ENCODE measurements around the gene MAD1L1. TPM values are rescaled to one million over a fixed set of nuclear protein-coding genes. Genes with fewer than 3 reads are reported as not detected.
"Not testable (repeated sequence)": the region's sequence is repeated elsewhere in the genome, so short reads cannot be mapped to it uniquely, and the experiment has no call there.

Gene MAD1L1
- total RNA-seq, 2 experiments from 2014 or later = 157 to 160 TPM

DNA sequence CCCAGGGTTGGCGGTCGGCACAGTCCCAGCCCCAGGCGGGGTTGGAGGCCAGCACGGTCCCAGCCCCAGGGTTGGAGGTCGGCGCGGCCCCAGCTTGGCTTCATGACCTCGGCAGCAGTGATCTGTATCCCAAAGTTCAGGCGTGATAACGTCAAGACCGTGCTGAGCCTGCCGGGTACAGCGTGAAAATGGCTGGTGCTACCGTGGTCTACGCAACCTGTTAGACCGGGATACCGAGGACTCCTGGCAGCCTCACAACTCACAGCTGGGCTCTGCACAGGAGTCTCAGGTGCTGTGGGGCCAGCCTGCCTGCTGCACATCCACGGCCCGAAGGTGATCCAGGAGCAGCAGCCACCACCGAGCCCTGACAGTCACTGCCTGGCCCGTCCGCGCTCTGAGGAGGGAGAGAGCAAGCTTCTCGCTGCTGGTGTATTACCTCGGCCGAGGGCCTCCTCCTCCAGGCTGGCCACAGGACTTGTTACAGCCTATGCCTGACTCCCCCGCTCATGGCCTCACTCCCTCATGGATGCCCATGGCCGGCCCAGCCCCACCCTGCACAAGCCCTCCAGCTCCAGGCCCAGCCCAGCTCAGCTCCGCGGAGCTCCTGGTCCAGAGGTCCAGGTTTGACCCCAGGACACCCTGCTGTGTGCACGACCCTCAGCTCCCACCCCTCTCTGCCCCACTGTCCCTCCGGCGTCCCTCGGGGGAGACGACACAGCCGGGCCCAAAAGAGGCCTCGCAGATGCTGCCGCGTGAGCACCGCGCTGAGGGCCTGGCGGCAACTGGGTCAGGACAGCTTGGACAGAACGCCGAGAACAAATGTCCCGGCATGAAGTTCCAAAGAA, 406.6 kb downstream of the MAD1L1 start:
- no peaks in the 10 kb centered on the region for H3K27me3 ChIP-seq (ENCODE audit: control insufficient read depth in 1 of 2, insufficient read depth in 2 of 2, low read length in 2 of 2)
- peaks cover 44% of the 10 kb centered on the region for H3K36me3 Mint-ChIP-seq (ENCODE audit: low read depth)
- CTCF ChIA-PET = no interaction called here
- intact Hi-C loops (cut with DNase I, micrococcal nuclease) = no loop called here
- H3K4me3 ChIP-seq (ENCODE audit: low read length) = no peak overlapping the region
- TF ChIP-seq, protein P1, sequence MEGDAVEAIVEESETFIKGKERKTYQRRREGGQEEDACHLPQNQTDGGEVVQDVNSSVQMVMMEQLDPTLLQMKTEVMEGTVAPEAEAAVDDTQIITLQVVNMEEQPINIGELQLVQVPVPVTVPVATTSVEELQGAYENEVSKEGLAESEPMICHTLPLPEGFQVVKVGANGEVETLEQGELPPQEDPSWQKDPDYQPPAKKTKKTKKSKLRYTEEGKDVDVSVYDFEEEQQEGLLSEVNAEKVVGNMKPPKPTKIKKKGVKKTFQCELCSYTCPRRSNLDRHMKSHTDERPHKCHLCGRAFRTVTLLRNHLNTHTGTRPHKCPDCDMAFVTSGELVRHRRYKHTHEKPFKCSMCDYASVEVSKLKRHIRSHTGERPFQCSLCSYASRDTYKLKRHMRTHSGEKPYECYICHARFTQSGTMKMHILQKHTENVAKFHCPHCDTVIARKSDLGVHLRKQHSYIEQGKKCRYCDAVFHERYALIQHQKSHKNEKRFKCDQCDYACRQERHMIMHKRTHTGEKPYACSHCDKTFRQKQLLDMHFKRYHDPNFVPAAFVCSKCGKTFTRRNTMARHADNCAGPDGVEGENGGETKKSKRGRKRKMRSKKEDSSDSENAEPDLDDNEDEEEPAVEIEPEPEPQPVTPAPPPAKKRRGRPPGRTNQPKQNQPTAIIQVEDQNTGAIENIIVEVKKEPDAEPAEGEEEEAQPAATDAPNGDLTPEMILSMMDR (IDR thresholded peaks at IDR 0.05) = no peak
- H3K4me1 Mint-ChIP-seq (ENCODE audit: low read depth) = peaks cover 44% of the 10 kb centered on the region
- H3K27me3 Mint-ChIP-seq = no peaks in the 10 kb centered on the region
- H3K36me3 ChIP-seq (ENCODE audit: insufficient read depth, low read length) = no peaks in the 10 kb centered on the region
- H3K9me3 ChIP-seq (ENCODE audit: control insufficient read depth in 1 of 2, insufficient read depth in 1 of 2, low read length in 2 of 2) = peaks cover 0 to 6% of the 10 kb centered on the region in 2 experiments
- H3K9me3 Mint-ChIP-seq = no peaks in the 10 kb centered on the region
- no peak overlapping the region for H3K4me3 Mint-ChIP-seq
- DNase-seq = peak in 2 of 14 experiments; percentile 16 to 31
- H3K4me1 ChIP-seq (ENCODE audit: insufficient read depth, low read length) = peaks cover 27% of the 10 kb centered on the region
- no peak for ATAC-seq (ENCODE audit: poor library complexity)
- POLR2A ChIA-PET = no interaction called here
- H3K27ac Mint-ChIP-seq = no peak overlapping the region
- no peak overlapping the region for H3K27ac ChIP-seq (ENCODE audit: low read depth in 1 of 2, low read length in 2 of 2)

- H3K9me3 Mint-ChIP-seq; H3K9me3 ChIP-seq (ENCODE audit: control insufficient read depth in 1 of 2, insufficient read depth in 1 of 2, low read length in 2 of 2); H3K27ac ChIP-seq (ENCODE audit: low read depth in 1 of 2, low read length in 2 of 2); H3K36me3 ChIP-seq (ENCODE audit: insufficient read depth, low read length); H3K4me3 ChIP-seq (ENCODE audit: low read length); CTCF ChIA-PET; ATAC-seq (ENCODE audit: poor library complexity); H3K27me3 ChIP-seq (ENCODE audit: control insufficient read depth in 1 of 2, insufficient read depth in 2 of 2, low read length in 2 of 2); H3K27me3 Mint-ChIP-seq; intact Hi-C loops (cut with DNase I, micrococcal nuclease); H3K27ac Mint-ChIP-seq; H3K4me3 Mint-ChIP-seq; POLR2A ChIA-PET: not testable (repeated sequence)
- peak in 1 of 14 experiments; percentile 19 for DNase-seq
- Mint-ChIP-seq H3K36me3 (ENCODE audit: low read depth) (peaks cover 40% of the 10 kb centered on the region), H3K4me1 (ENCODE audit: low read depth) (peaks cover 45% of the 10 kb centered on the region)
- peaks cover 27% of the 10 kb centered on the region for H3K4me1 ChIP-seq (ENCODE audit: insufficient read depth, low read length)
These were observed 407.2 kb downstream of the MAD1L1 start for GRCh38 chr7:1825647-1825896.

- CTCF ChIA-PET; intact Hi-C loops (cut with DNase I, micrococcal nuclease); DNase-seq; ATAC-seq (ENCODE audit: poor library complexity); H3K27me3 ChIP-seq (ENCODE audit: control insufficient read depth in 1 of 2, insufficient read depth in 2 of 2, low read length in 2 of 2); H3K4me3 ChIP-seq (ENCODE audit: low read length); H3K36me3 ChIP-seq (ENCODE audit: insufficient read depth, low read length); H3K9me3 Mint-ChIP-seq; H3K27ac ChIP-seq (ENCODE audit: low read depth in 1 of 2, low read length in 2 of 2); H3K9me3 ChIP-seq (ENCODE audit: control insufficient read depth in 1 of 2, insufficient read depth in 1 of 2, low read length in 2 of 2); POLR2A ChIA-PET; H3K27me3 Mint-ChIP-seq: not testable (repeated sequence)
- peak overlapping the region; percentile 82 for H3K27ac Mint-ChIP-seq
- peaks cover 48% of the 10 kb centered on the region for H3K4me1 Mint-ChIP-seq (ENCODE audit: low read depth)
- H3K4me1 ChIP-seq (ENCODE audit: insufficient read depth, low read length) = peaks cover 32% of the 10 kb centered on the region
- H3K36me3 Mint-ChIP-seq (ENCODE audit: low read depth) = peaks cover 37% of the 10 kb centered on the region
- H3K4me3 Mint-ChIP-seq = peak overlapping the region; percentile 73
These were observed 407.7 kb downstream of the MAD1L1 start for GRCh38 chr7:1824882-1825646.

DNA sequence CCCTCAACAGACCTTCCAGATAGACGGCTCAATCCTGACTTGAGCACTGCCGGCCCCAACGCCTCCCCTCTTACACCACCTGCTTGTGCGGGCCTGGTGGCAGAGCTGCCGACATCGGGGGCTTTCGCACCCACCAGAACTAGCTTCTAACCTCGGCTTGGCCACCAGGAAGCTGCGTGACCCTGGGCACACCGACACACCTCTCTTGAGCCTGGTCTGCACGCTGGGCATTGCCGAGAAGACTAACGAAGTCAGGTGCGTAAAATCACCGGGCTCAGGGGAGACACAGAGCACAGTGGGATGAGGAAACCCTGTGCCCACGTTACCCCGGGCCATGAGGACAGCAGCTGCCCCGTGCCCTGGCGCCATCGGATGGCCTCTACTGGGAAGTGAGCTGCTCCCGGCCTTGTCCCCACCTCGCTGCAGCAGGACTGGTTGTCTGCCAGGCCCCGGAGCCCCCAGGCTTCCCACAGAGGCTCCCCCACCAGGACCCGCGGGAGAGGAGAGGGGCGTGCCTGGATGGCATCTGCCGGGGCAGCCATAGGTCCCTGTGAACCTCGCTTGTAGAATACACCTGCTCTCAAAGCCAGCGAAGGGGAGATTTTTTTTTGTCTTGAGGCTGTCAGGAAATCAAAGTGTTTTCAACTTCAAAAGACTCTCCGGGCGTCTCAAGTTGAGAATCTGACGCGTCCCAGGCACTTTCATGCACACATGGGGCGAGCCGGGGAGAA, 408.4 kb downstream of the MAD1L1 start:
- H3K4me3 ChIP-seq (ENCODE audit: low read length); intact Hi-C loops (cut with DNase I, micrococcal nuclease); H3K27ac ChIP-seq (ENCODE audit: low read depth in 1 of 2, low read length in 2 of 2); POLR2A ChIA-PET; H3K27me3 ChIP-seq (ENCODE audit: control insufficient read depth in 1 of 2, insufficient read depth in 2 of 2, low read length in 2 of 2); H3K36me3 ChIP-seq (ENCODE audit: insufficient read depth, low read length); CTCF ChIA-PET; H3K9me3 ChIP-seq (ENCODE audit: control insufficient read depth in 1 of 2, insufficient read depth in 1 of 2, low read length in 2 of 2); H3K9me3 Mint-ChIP-seq; H3K27me3 Mint-ChIP-seq: not testable (repeated sequence)
- DNase-seq = peak; percentile 17 to 72 (median 39)
- peak overlapping the region; percentile 82 for H3K27ac Mint-ChIP-seq
- H3K4me1 ChIP-seq (ENCODE audit: insufficient read depth, low read length) = peaks cover 39% of the 10 kb centered on the region
- peak overlapping the region; percentile 73 for H3K4me3 Mint-ChIP-seq
- ATAC-seq (ENCODE audit: poor library complexity) = peak; percentile 94
- peaks cover 31% of the 10 kb centered on the region for H3K36me3 Mint-ChIP-seq (ENCODE audit: low read depth)
- peaks cover 50% of the 10 kb centered on the region for H3K4me1 Mint-ChIP-seq (ENCODE audit: low read depth)
